GM19468 (cell line): ENCODE data around the gene TENT4B.
A peak's percentile ranks its signal among the peaks of the same experiment; 100 is the strongest.
"Not testable (repeated sequence)": the region's sequence is repeated elsewhere in the genome, so short reads cannot be mapped to it uniquely, and the experiment has no call there.

ENCODE experiments used
- ATAC-seq: cut with Tn5 transposase; IDR thresholded peaks from one replicate; pipeline ENCODE4 v1.9.1; 2021; ENCODE audit warnings: mild to moderate bottlenecking, moderate library complexity, moderate number of reproducible peaks; ENCODE audit not compliant: unreplicated experiment; ENCODE audit errors: extremely low read depth

The TENT4B gene

DNA sequence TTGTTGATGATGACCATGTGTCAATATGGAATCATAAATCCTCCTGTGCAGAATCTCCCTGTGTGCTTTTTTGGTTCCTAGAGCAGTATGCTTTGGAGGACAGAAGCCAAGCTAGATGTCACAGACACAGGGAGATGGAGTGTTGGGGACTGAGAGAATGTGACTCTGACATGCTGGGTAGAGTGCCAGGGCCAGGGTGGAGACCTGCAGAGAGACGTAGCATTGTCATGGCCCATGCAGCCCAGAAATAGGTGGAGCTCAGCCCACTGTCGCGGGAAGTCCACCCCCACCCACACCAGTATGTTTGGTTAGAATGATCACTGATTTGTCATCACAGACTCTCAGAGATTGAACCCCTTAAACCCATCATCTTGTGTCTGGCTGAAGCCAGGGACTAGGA is 74.0 kb downstream of the TENT4B start:
- ATAC-seq, result no peak

- no peak for ATAC-seq
Measured at GRCh38 chr16:50227665-50228064, 74.6 kb downstream of the TENT4B start.

GRCh38 chr16:50228364-50228868 is 75.3 kb downstream of the TENT4B start:
- ATAC-seq, result no peak

GRCh38 chr16:50229149-50229726 is 76.1 kb downstream of the TENT4B start:
- ATAC-seq, result no peak

- ATAC-seq, result no peak
Measured at GRCh38 chr16:50234771-50235556, 81.9 kb downstream of the TENT4B start.

- ATAC-seq, result no peak
Measured at GRCh38 chr16:50235581-50235980, 82.5 kb downstream of the TENT4B start.

- ATAC-seq, result no peak
Measured at GRCh38 chr16:50238314-50238713, 85.2 kb downstream of the TENT4B start.

DNA sequence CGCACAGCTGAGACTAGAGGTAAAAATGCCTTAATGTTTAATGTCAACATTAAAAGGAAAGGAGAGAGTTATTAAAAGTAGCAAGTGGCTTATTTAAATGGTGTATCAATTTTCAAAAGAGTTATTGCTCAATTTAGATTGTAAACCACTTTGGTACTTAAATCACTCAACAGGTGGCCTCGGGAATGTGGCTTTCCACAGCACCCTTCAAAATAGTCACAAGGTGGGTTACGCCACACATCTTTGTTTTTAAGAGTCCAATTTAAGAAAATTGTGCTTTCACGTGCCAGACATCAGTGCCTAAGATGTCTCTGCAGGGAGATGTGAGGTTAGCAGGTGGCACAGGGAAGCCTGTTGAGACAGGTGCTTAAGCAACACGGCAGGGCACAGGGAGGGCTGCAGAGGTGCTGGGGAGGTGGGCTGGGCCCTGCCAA is 85.8 kb downstream of the TENT4B start:
- ATAC-seq, result no peak

DNA sequence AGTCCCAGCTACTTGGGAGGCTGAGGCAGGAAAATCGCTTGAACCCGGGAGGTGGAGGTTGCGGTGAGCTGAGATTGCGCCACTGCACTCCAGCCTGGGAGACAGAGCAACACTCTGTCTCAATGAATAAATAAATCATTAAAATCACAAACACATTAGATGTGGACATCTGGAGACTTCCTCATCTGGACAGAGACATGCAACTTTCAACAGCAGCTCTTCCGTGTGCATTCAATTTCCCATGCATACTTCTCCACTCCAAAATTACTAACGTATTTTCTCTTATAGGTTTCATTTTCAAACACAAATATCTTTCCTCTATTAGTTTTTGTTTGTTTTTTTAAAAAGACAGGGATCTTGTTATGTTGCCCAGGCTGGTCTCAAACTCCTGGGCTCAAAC is 89.9 kb downstream of the TENT4B start:
- not testable (repeated sequence) for ATAC-seq

DNA sequence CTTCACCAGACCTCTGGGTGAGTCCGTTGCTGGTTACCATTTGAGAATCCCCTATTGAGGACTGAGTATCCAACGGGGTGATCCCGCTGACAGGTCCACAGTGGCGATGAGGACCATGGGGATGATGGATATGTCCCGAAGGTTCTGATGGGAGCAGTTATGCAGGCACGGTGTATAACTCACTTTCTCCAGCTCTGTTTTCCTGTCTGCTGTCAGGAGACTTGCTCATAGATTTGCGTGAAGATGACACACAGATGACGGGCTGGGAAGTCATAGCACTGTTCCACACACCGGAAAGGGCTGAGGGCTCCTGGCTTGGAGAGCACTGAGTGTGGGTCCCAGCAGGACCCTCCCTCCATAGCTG is 91.0 kb downstream of the TENT4B start:
- no peak for ATAC-seq

GRCh38 chr16:50244504-50245416 is 91.7 kb downstream of the TENT4B start:
- ATAC-seq, result no peak

DNA sequence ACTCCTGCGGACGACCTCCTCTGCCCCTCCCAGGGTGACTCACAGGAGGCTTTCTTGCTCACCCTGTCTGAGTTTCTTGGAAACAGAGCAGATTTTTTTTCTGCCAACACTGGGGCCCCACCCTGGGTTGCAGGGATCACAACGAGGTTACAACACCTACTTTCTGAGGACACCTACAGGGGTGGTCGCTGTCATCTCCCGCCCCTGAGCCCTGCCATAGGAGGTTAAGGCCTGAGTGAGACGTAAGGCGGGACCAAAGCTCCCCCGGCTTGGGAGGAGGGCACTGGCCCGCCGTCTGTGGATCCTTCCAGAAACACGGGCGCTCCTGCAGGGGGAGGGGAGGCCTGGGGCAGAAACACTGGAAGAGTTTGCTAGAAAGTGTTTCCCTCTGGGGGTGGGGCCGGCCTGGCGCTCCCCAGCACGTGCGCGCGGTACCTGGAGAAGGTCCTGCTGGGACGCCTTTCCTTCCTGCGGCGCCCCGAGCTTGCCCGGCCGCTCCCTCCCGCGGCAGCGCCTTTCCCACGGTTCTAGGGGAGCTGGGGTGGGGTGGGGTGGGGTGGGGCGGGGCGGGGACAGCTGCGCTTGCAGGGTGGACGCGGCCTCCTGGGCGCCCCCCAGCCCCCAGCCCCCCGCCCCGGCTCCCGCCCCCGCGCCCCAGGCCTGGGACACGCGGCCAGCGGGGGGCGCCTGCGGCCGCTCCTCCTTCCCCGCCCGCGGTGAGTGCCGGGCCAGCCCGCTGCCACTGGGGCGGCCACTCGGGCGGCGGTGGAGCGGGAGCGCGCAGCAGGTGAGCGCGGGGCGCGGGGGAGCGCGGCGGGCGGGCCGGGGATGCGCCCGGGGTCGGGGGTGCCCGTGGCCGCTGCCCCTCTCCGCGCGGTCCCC is 92.6 kb downstream of the TENT4B start:
- peak; percentile 31 for ATAC-seq

- no peak for ATAC-seq
Measured at GRCh38 chr16:50246299-50247122, 93.4 kb downstream of the TENT4B start.

DNA sequence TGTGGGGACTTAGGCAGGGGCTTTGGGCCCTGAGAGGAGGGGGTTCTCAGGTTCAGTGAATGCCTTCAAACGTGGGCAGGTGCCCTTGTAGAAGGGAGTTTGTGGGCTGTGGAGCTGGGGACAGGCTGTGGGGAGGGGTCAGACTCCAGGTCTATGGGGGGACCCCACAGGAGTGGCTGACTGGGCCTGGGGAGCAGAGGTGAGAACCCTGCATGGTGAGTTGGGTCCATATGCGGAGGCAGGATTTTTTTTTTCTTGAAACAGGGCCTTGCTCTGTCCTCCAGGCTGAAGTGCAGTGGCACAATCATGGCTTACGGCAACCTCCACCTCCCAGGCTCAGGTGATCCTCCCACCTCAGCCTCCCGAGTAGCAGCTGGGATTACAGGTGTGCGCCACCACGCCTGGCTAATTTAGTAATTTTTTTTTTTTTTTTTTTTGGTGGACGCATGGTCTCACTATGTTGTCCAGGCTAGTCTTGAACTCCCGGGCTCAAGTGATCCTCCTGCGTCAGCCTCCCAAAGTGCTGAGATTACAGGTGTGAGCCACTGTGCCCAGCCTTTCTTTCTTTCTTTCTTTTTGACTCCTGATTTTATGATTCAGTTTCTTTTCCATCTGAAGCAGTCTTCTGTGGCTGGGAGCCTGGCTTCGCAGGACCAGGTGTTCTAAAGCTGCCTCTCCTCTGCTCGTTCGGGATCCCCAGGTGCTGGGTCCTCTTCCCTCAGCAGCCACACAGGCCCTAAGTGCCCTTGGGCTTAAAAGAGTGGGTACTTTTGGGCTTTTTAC is 94.2 kb downstream of the TENT4B start:
- ATAC-seq, result no peak

DNA sequence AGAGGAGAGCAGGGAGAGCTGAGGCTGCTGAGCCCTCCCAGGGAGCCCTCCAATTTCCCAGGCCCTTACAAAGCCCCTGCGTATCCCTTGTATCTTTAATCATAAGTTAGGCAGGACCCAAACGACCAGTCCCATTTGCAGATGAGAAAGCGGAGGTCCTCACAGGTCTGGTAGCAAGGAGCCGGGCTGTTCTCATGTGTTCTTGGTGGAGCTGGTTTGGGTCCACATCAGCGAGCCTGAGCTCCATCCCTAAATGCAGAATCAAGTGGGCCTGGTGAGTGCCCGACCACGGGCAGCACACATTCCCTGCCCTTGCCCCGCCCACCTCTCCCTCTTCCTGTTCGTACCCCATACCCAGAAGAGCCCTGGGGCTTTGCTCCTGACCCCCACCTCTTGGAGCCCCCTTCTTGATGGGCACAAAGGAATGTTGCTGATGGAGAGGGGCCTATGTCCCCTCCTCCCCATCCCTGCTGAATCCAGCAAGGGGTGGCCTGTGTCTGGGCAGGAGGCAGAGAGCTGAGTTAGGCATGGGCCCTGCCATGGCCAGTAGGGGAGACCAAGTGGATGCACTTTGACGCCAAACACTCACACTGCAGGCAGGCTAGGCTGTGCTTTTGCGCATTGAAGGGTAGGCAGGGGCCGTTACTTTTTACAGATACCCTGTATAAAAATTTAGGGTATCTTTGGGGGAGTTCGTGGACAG is 95.0 kb downstream of the TENT4B start:
- no peak for ATAC-seq

- ATAC-seq, result no peak
Measured at GRCh38 chr16:50248845-50249244, 95.7 kb downstream of the TENT4B start.

DNA sequence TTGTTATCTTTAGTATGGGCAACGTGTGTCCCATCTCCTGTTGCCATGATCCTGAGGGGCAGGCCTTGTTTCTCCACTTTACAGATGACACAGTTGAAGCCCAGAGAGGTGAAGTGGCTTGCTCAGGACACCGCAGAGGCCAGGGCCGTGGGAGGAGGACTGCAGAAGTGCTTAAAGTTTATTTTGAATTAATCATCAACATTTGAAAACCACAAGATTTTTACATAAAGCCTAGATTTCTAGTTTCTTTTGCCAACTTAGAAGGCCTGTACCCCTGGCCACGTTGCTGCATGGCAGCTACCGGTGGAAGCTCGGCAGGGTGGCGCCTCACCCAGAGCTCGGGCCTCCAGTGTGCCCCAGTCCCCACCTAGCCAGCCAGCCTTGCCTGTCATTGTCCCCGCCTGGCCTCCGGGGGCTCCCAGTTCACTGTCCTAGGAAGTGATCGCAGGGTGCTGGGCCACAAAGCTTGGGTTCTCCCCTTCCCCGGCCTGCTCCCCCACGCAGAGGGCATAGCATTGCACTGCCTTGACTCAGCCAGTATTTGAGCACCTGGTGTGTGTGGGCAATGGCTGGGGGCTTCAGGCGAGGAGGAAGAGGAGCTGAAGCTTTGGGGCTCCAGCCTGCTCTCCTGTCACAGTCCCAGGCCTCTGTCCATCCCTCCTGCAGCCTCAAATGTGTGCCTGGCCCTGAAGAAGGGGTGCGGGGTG is 98.4 kb downstream of the TENT4B start:
- ATAC-seq, result no peak
